Measurements from ENCODE around the gene WDR93.
A peak's percentile ranks its signal among the peaks of the same experiment; 100 is the strongest.

The WDR93 gene

GRCh38 chr15:89761009-89761831 lies 70.6 kb downstream of the WDR93 start:
- DNase-seq (ENCODE audit: low read depth) = no peak
- H3K4me3 ChIP-seq (ENCODE audit: low read depth, low read length) = no peak overlapping the region

- H3K4me3 ChIP-seq (ENCODE audit: low read depth, low read length) = no peak overlapping the region
Measured at GRCh38 chr15:89761929-89762328, 71.3 kb downstream of the WDR93 start.

GRCh38 chr15:89765694-89766093 lies 75.1 kb downstream of the WDR93 start:
- no peak overlapping the region for H3K4me3 ChIP-seq (ENCODE audit: low read depth, low read length)

More at GRCh38 chr15:89761929-89762328, 71.3 kb downstream of the WDR93 start:
- no peak for DNase-seq (ENCODE audit: low read depth)

GRCh38 chr15:89766357-89767311 lies 76.0 kb downstream of the WDR93 start:
- no peak for DNase-seq (ENCODE audit: low read depth)
- no peak overlapping the region for H3K4me3 ChIP-seq (ENCODE audit: low read depth, low read length)

More at GRCh38 chr15:89765694-89766093, 75.1 kb downstream of the WDR93 start:
- DNase-seq (ENCODE audit: low read depth) = no peak

GRCh38 chr15:89767411-89767915 lies 76.9 kb downstream of the WDR93 start:
- DNase-seq (ENCODE audit: low read depth) = no peak

GRCh38 chr15:89768071-89768500 lies 77.5 kb downstream of the WDR93 start:
- no peak overlapping the region for H3K4me3 ChIP-seq (ENCODE audit: low read depth, low read length)
- DNase-seq (ENCODE audit: low read depth) = no peak

More at GRCh38 chr15:89767411-89767915, 76.9 kb downstream of the WDR93 start:
- no peak overlapping the region for H3K4me3 ChIP-seq (ENCODE audit: low read depth, low read length)

GRCh38 chr15:89769366-89769765 lies 78.8 kb downstream of the WDR93 start:
- DNase-seq (ENCODE audit: low read depth) = no peak
- no peak overlapping the region for H3K4me3 ChIP-seq (ENCODE audit: low read depth, low read length)

- DNase-seq (ENCODE audit: low read depth) = no peak
Measured at GRCh38 chr15:89770041-89770440, 79.4 kb downstream of the WDR93 start.

GRCh38 chr15:89772932-89773583 lies 82.4 kb downstream of the WDR93 start:
- no peak for DNase-seq (ENCODE audit: low read depth)
- H3K4me3 ChIP-seq (ENCODE audit: low read depth, low read length) = no peak overlapping the region

More at GRCh38 chr15:89770041-89770440, 79.4 kb downstream of the WDR93 start:
- H3K4me3 ChIP-seq (ENCODE audit: low read depth, low read length) = no peak overlapping the region

- no peak overlapping the region for H3K4me3 ChIP-seq (ENCODE audit: low read depth, low read length)
- DNase-seq (ENCODE audit: low read depth) = no peak
Measured at GRCh38 chr15:89774492-89774891, 83.9 kb downstream of the WDR93 start.

GRCh38 chr15:89775815-89776214 lies 85.2 kb downstream of the WDR93 start:
- no peak for DNase-seq (ENCODE audit: low read depth)
- peak overlapping the region; percentile 46 for H3K4me3 ChIP-seq (ENCODE audit: low read depth, low read length)

- no peak for DNase-seq (ENCODE audit: low read depth)
- H3K4me3 ChIP-seq (ENCODE audit: low read depth, low read length) = peak within 1 kb of the TSS; percentile 46
Measured at GRCh38 chr15:89776274-89777072, 85.9 kb downstream of the WDR93 start, which contains the start of gene MESP2. TSS of gene MESP2 (plus strand) at chr15:89776332. CDS start at chr15:89776358, 26 bp downstream.

GRCh38 chr15:89777073-89777751 lies 86.6 kb downstream of the WDR93 start:
- DNase-seq (ENCODE audit: low read depth) = no peak
- H3K4me3 ChIP-seq (ENCODE audit: low read depth, low read length) = peak overlapping the region; percentile 46

GRCh38 chr15:89777782-89778380 lies 87.3 kb downstream of the WDR93 start:
- no peak overlapping the region for H3K4me3 ChIP-seq (ENCODE audit: low read depth, low read length)
- no peak for DNase-seq (ENCODE audit: low read depth)

- H3K4me3 ChIP-seq (ENCODE audit: low read depth, low read length) = no peak overlapping the region
- DNase-seq (ENCODE audit: low read depth) = no peak
Measured at GRCh38 chr15:89778861-89779260, 88.2 kb downstream of the WDR93 start.

- H3K4me3 ChIP-seq (ENCODE audit: low read depth, low read length) = no peak overlapping the region
- DNase-seq (ENCODE audit: low read depth) = no peak
Measured at GRCh38 chr15:89780601-89781000, 90.0 kb downstream of the WDR93 start.

- no peak overlapping the region for H3K4me3 ChIP-seq (ENCODE audit: low read depth, low read length)
- DNase-seq (ENCODE audit: low read depth) = no peak
Measured at GRCh38 chr15:89781055-89781454, 90.4 kb downstream of the WDR93 start.

All from skeletal muscle cell (primary cell).